HG03045 (cell line): ENCODE measurements around the gene TRAF5.
"Not testable (repeated sequence)": the region's sequence is repeated elsewhere in the genome, so short reads cannot be mapped to it uniquely, and the experiment has no call there.

Experiments
- ATAC-seq: cut with Tn5 transposase; IDR thresholded peaks from one replicate; pipeline ENCODE4 v1.9.1; 2021; ENCODE audit warnings: mild to moderate bottlenecking, moderate library complexity; ENCODE audit not compliant: unreplicated experiment

TRAF5 gene

GRCh38 chr1:211344152-211344618 lies 17.6 kb downstream of the TRAF5 start:
- no peak for ATAC-seq

DNA sequence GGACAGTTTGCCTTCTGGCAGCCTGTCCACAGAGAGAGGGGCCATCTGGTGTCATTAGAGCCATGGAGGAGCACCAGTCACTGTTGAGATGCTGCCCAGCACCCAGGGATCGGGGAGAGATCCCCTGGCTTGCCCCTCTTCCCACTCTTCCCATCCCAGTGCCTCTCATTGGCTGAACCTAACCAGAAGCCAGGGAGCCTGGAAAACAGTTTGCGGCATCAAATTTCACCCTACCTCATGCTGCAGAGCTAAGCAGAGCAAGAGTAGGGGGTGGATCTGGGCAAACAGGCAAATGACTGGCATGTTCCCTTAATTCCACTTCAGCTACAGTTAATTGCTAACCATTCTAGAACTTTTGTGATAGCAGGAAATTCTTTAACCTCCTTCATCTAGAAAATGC lies 19.1 kb downstream of the TRAF5 start:
- no peak for ATAC-seq

GRCh38 chr1:211347077-211347844 lies 20.6 kb downstream of the TRAF5 start:
- no peak for ATAC-seq

GRCh38 chr1:211348547-211348946 lies 21.9 kb downstream of the TRAF5 start:
- ATAC-seq, result no peak

DNA sequence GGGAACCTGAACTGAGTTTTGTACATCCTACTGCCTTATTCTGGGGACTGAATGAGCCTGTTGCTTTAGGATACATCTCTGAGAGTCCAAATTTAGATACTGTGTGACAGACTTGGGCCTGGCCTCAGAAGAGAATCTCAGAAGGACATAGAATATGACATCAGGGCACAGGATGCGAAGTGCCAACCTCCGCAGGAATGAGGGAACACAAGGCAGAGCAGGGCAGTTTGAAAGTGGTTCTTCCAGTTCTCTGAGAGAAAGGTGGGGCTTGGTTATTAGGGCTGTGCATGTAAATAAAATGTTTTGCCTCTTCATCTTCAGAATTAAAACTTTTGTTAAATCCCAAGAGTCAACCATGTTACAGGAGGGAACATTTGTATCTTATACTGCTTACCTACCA lies 23.1 kb downstream of the TRAF5 start:
- no peak for ATAC-seq

DNA sequence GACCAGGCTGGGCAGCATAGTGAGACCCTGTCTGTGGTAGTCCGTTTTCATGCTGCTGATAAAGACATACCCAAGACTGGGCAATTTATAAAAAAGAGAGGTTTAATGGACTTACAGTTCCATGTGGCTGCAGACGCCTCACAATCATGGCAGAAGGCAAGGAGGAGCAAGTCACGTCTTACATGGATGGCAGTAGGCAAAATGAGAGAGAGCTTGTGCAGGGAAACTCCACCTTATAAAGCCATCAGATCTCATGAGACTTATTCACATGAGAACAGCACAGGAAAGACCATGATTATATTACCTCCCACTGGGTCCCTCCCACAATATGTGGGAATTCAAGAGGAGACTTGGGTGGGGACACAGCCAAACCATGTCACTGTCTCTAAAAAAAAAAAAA lies 25.4 kb downstream of the TRAF5 start:
- ATAC-seq, result not testable (repeated sequence)

- no peak for ATAC-seq
Observed at GRCh38 chr1:211352465-211352864, 25.8 kb downstream of the TRAF5 start.

DNA sequence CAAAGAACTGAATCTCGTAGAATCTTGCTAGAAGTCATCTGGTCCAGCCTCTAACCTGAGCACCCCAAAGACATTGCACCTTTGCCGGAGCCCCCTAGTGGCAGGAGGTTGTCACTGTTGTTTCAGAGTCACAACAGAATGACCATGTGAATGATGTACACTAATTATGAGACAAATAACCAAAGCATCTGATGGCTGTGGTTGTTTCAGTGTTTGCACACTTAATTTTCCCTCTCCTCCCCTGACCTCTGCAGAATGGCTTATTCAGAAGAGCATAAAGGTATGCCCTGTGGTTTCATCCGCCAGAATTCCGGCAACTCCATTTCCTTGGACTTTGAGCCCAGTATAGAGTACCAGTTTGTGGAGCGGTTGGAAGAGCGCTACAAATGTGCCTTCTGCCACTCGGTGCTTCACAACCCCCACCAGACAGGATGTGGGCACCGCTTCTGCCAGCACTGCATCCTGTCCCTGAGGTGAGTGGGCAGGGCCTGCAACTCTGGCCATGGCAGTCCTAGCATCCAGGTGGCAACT lies 26.4 kb downstream of the TRAF5 start:
- peak; percentile 91 for ATAC-seq

- ATAC-seq, result no peak
Observed at GRCh38 chr1:211353562-211354212, 27.1 kb downstream of the TRAF5 start.

GRCh38 chr1:211355873-211356272 lies 29.2 kb downstream of the TRAF5 start:
- ATAC-seq, result no peak

- no peak for ATAC-seq
Observed at GRCh38 chr1:211356723-211357407, 30.2 kb downstream of the TRAF5 start.

DNA sequence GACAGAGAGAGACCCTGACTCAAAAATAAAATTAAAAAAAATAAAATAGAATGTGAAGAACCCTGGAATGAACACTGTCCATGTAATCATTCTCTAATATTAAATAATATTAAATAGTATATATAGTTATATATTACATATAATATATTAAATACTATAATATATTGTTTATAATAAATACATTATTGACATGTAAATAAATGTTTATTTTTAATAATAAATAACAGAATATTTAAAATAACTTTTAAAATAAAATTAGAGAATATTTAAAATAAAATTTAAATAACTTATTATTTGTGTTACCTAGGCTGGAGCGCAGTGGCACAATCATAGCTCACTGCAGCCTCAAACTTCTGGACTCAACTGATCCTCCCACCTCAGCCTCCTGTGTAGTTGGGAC lies 32.1 kb downstream of the TRAF5 start:
- no peak for ATAC-seq

DNA sequence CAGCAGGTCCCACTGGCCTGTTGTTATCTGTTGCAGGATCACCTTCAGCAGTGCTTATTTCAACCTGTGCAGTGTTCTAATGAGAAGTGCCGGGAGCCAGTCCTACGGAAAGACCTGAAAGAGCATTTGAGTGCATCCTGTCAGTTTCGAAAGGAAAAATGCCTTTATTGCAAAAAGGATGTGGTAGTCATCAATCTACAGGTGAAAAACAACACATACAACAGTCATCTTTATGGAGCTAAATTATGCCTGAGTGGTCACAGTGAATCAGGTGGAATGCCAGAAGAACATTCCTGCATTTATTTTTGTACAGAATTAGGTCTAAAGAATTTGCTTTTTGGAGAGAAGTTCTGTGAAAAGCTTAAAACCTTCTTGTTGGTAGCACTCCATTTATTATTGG lies 33.2 kb downstream of the TRAF5 start:
- no peak for ATAC-seq

GRCh38 chr1:211361202-211361601 lies 34.6 kb downstream of the TRAF5 start:
- no peak for ATAC-seq

GRCh38 chr1:211369640-211370039 lies 43.0 kb downstream of the TRAF5 start:
- ATAC-seq, result no peak

DNA sequence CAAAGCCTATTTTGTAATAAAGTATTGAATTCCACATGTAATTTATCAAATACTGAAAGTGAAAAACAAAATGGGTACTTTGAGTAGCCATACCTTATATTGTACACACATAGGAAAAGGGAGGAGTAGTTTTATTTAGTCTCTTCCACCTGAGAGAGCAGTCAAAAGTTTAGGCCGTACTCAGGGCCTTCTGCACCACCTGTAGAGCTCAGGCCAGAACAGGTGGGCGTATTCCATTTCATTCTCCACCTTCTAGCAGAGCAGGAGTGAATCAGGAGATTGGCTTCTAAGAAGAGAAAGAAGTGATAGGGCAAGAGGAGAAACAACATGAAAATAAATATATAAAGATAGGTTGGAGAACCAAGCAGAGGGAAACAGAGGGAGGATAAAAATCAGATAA lies 44.0 kb downstream of the TRAF5 start:
- ATAC-seq, result no peak

DNA sequence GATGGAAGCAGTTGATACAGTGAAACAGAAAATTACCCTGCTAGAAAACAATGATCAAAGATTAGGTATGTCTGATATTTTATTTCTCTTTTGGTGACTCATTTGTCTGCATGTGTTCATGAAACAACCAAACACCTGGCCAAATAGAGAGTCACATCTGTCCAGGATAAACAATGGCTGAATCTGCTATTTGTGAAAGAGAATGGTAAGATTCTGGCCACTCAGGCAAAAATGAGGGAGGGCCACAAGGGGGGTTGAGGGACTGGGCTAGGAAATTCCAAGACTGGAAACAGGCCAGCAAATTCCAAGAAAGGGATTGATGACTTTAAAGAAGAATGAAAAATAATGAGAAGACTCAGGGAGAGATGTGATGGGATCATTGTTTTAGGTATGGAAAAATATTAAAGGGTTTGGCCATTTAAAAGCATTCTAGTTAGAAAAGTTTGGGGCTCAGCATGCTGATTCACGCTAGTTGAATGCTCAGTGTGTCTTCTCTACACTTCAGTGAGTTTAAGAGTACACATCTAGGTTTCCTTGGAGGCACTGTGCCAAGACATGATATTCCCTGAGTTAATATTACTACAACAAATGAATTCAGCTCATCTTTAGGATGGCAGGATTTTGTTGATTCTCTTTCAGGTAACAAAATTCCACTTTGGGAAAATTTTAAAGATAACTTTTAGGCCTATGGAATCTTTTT lies 44.9 kb downstream of the TRAF5 start:
- ATAC-seq, result no peak

DNA sequence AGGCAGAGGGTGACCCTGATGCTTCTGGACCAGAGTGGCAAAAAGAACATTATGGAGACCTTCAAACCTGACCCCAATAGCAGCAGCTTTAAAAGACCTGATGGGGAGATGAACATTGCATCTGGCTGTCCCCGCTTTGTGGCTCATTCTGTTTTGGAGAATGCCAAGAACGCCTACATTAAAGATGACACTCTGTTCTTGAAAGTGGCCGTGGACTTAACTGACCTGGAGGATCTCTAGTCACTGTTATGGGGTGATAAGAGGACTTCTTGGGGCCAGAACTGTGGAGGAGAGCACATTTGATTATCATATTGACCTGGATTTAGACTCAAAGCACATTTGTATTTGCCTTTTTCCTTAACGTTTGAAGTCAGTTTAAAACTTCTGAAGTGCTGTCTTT lies 45.8 kb downstream of the TRAF5 start:
- ATAC-seq, result no peak

- ATAC-seq, result no peak
Observed at GRCh38 chr1:211375146-211375818, 48.6 kb downstream of the TRAF5 start.

DNA sequence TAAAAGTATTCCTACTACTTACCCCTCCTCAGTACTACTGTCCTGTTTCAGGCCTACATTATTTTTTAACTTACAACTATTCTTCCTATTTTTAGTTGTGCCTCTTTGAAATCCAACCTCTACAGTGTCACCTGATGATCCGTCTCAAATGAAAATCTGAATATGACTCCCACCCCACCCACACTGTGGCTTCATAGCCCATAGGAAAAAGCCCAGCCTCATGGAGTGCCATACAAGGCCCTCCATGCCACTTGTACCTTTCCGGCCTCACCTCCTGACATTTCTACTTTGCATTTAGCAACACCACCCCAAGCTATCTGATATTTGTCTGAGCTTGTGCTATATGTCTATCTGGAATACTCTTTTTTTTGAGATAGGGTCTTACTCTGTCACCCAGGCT lies 49.3 kb downstream of the TRAF5 start:
- ATAC-seq, result no peak
